A549 (cell line): ENCODE measurements around the gene PAEP. TPM values are rescaled to one million over a fixed set of nuclear protein-coding genes. Genes with fewer than 3 reads are reported as not detected.

ENCODE experiments used
- ATAC-seq, 2 experiments: fragments of 200-7000 bp in 1 of 2; fragments of >200 bp in 1 of 2; cut with Nextera tagmentation in 1 of 2; cut with Tn5 transposase in 1 of 2; 3 replicates each; pipeline versions ENCODE4 v1.8.0 to v1.9.1; 2018 to 2020; ENCODE audit warnings: mild to moderate bottlenecking in 1 of 2, moderate library complexity in 1 of 2
- CTCF ChIA-PET: fragments of 300-600 bp; sonication (Branson Sonifier 250); formaldehyde crosslinking; extraction: SDS; loops from one replicate; lab custom pipeline; 2021; ENCODE audit warnings: antibody characterized with exemption, inconsistent platforms; lab: Yijun Ruan, JAX
- POLR2A ChIA-PET: fragments of 350-600 bp; formaldehyde crosslinking; extraction: SDS; loops from one replicate; lab custom pipeline; 2021; ENCODE audit warnings: antibody characterized with exemption, inconsistent platforms; lab: Yijun Ruan, JAX
- DNase-seq, 2 experiments: peaks; one replicate each; pipeline versions ENCODE4 v3.0.0 to v3.0.0-alpha.2; 2011 to 2016; ENCODE audit warnings: low read depth in 1 of 2, low spot score in 1 of 2
- FAIRE-seq: peaks from 2 replicates; lab custom pipeline; 2011; peaks lifted over from hg19 to GRCh38; lab: Jason Lieb, UNC
- H3K27ac ChIP-seq, 2 experiments: fragments of >200 bp; sonication (Bioruptor Twin); formaldehyde crosslinking; 3 replicates each; pipeline ENCODE4 v1.5.1; 2016 to 2017
- H3K4me1 ChIP-seq: fragments of >200 bp; sonication (Bioruptor Twin); formaldehyde crosslinking; 3 replicates; pipeline ENCODE4 v1.6.1; 2016
- H3K4me2 ChIP-seq: fragments of >200 bp; sonication (Bioruptor Twin); formaldehyde crosslinking; 3 replicates; pipeline ENCODE4 v1.6.1; 2016
- H3K4me3 ChIP-seq: fragments of >200 bp; sonication (Bioruptor Twin); formaldehyde crosslinking; 3 replicates; pipeline ENCODE4 v1.5.1; 2016
- H3K9me3 ChIP-seq: fragments of >200 bp; sonication (Bioruptor Twin); formaldehyde crosslinking; 3 replicates; pipeline ENCODE4 v1.6.1; 2016
- ATOH8 ChIP-seq: fragments of 250-450 bp; sonication (Bioruptor Pico); IDR thresholded peaks from 2 replicates; pipeline ENCODE4 v1.5.0; 2020; ENCODE audit warnings: low read depth, mild to moderate bottlenecking, moderate library complexity
- CBX2 ChIP-seq: fragments of 200-600 bp; sonication (generic); IDR thresholded peaks from 2 replicates; pipeline ENCODE4 v1.6.1; 2016; ENCODE audit warnings: low read depth, mild to moderate bottlenecking, borderline replicate concordance
- CHD4 ChIP-seq: fragments of 200-600 bp; sonication (generic); IDR thresholded peaks from 2 replicates; pipeline ENCODE4 v1.6.1; 2016; ENCODE audit warnings: antibody characterized with exemption, mild to moderate bottlenecking, borderline replicate concordance
- EP300 ChIP-seq, 2 experiments: fragments of >200 bp; sonication (Bioruptor Twin); formaldehyde crosslinking; IDR thresholded peaks; 2 replicates in 1 of 2; 3 replicates in 1 of 2; pipeline ENCODE4 v1.6.1; 2016 to 2017
- ESRRA ChIP-seq: fragments of 150-350 bp; IDR thresholded peaks from 2 replicates; pipeline ENCODE4 v1.6.1; 2014; ENCODE audit warnings: mild to moderate bottlenecking, low read length, borderline replicate concordance
- HES2 ChIP-seq: fragments of >200 bp; sonication (Bioruptor Twin); formaldehyde crosslinking; IDR thresholded peaks from 2 replicates; pipeline ENCODE4 v1.6.1; 2016
- HMGXB4 ChIP-seq: fragments of 250-450 bp; sonication (Bioruptor Pico); IDR thresholded peaks from 2 replicates; pipeline ENCODE4 v1.5.0; 2021; ENCODE audit warnings: mild to moderate bottlenecking, moderate library complexity, borderline replicate concordance
- HOXB5 ChIP-seq: fragments of 250-450 bp; sonication (Bioruptor Pico); IDR thresholded peaks from 2 replicates; pipeline ENCODE4 v1.5.0; 2020; ENCODE audit warnings: mild to moderate bottlenecking, moderate library complexity
- JUNB ChIP-seq: fragments of >200 bp; sonication (Bioruptor Twin); formaldehyde crosslinking; IDR thresholded peaks from 2 replicates; pipeline ENCODE4 v1.6.1; 2016
- KDM1A ChIP-seq: fragments of 200-600 bp; sonication (generic); IDR thresholded peaks from 2 replicates; pipeline ENCODE4 v1.6.1; 2016; ENCODE audit warnings: low read depth, mild to moderate bottlenecking
- MAFK ChIP-seq: fragments of 450-650 bp; IDR thresholded peaks from 2 replicates; pipeline ENCODE4 v1.6.1; 2014; ENCODE audit not compliant: partially characterized antibody
- MYC ChIP-seq: IDR thresholded peaks from 2 replicates; pipeline ENCODE4 v1.6.1; 2012; ENCODE audit warnings: mild to moderate bottlenecking, inconsistent platforms, low read length, improper control_type of control experiment, borderline replicate concordance
- PBX3 ChIP-seq: IDR thresholded peaks from 2 replicates; pipeline ENCODE4 v1.6.1; 2012
- PHF8 ChIP-seq: fragments of 200-600 bp; sonication (generic); IDR thresholded peaks from 2 replicates; pipeline ENCODE4 v1.6.1; 2016; ENCODE audit warnings: low read depth, mild to moderate bottlenecking, antibody characterized with exemption, moderate library complexity, borderline replicate concordance
- RAD21 ChIP-seq, 2 experiments: fragments of >200 bp in 1 of 2; sonication (Bioruptor Twin) in 1 of 2; formaldehyde crosslinking in 1 of 2; IDR thresholded peaks in 1 of 2; conservative IDR thresholded peaks in 1 of 2; 2 replicates in 1 of 2; 3 replicates in 1 of 2; pipeline ENCODE4 v1.6.1; 2012 to 2018; ENCODE audit warnings: inconsistent platforms in 1 of 2
- RARB ChIP-seq: fragments of 250-450 bp; sonication (Bioruptor Pico); IDR thresholded peaks from 2 replicates; pipeline ENCODE4 v1.8.0; 2021; ENCODE audit warnings: mild to moderate bottlenecking, moderate library complexity
- RCOR1 ChIP-seq: fragments of 150-350 bp; IDR thresholded peaks from 2 replicates; pipeline ENCODE4 v1.6.1; 2014; ENCODE audit warnings: antibody characterized with exemption, low read length, low read depth
- RFX5 ChIP-seq: fragments of 450-650 bp; IDR thresholded peaks from 2 replicates; pipeline ENCODE4 v1.7.1; 2014; ENCODE audit warnings: antibody characterized with exemption, mild to moderate bottlenecking, moderate library complexity
- TP53 ChIP-seq: fragments of 250-450 bp; sonication (Bioruptor Pico); IDR thresholded peaks from 2 replicates; pipeline ENCODE4 v1.5.0; 2021; ENCODE audit warnings: mild to moderate bottlenecking, moderate library complexity
- USF2 ChIP-seq: fragments of 450-650 bp; IDR thresholded peaks from 2 replicates; pipeline ENCODE4 v1.6.1; 2014; ENCODE audit warnings: antibody characterized with exemption
- ZC3H11A ChIP-seq: fragments of 450-650 bp; IDR thresholded peaks from 2 replicates; pipeline ENCODE4 v1.6.1; 2014; ENCODE audit warnings: antibody characterized with exemption, mild to moderate bottlenecking
- ZSCAN20 ChIP-seq: fragments of 250-450 bp; sonication (Bioruptor Pico); IDR thresholded peaks from 2 replicates; pipeline ENCODE4 v1.8.0; 2022; ENCODE audit warnings: mild to moderate bottlenecking, moderate library complexity
- WGBS: methylation state at CpG from one replicate; pipeline ENCODE4 v1.1.6; 2017; ENCODE audit errors: missing lambda C conversion rate; 5-methylcytosine and 5-hydroxymethylcytosine counted together
- polyA plus RNA-seq, 4 experiments: library from polyadenylated mRNA; depleted of rRNA in 3 of 4; stranded (reverse); fragments of >200 nt; fragmentation: RNase III in 1 of 4; extraction: RNeasy Plus Mini Kit Qiagen cat#74134 plus additional on column Dnase treatment in 1 of 4; gene quantifications; 2 replicates in 3 of 4; 3 replicates in 1 of 4; pipeline ENCODE4 v1.2.3, GENCODE V29; 2011 to 2017

The PAEP gene
- polyA plus RNA-seq, 2 of the 4 experiments (the other 2 are of a cell fraction): not detected

- TF ChIP-seq ESRRA (no peak), HOXB5 (CRISPR knock-in tag) (no peak), KDM1A (no peak), USF2 (no peak), CHD4 (no peak), ZSCAN20 (CRISPR knock-in tag) (no peak), RARB (CRISPR knock-in tag) (no peak), JUNB (no peak), HES2 (no peak), ATOH8 (CRISPR knock-in tag) (no peak)
- ATAC-seq (no peak), DNase-seq (no peak), FAIRE-seq (no peak)
- no peaks in the 10 kb centered on the region for H3K4me1 ChIP-seq
- no peak overlapping the region for H3K4me3 ChIP-seq
- WGBS: 4% methylated on average over 2 of the region's 2 CpGs
- H3K9me3 ChIP-seq: no peaks in the 10 kb centered on the region
- ChIA-PET POLR2A (no interaction called here), CTCF (interaction anchor here (1.2 to 1.9 kb wide), 2 partner anchors 8 to 527 kb away, joined by 3 to 13 read pairs; no protein-coding TSS in a partner anchor)
- H3K27ac ChIP-seq: no peak overlapping the region
- H3K4me2 ChIP-seq: no peak overlapping the region
Observed at GRCh38 chr9:135596211-135596610, 34.7 kb downstream of the PAEP start.

- TF ChIP-seq ZSCAN20 (CRISPR knock-in tag): no peak
- TF ChIP-seq HMGXB4 (CRISPR knock-in tag): no peak
- no peak for TF ChIP-seq USF2
- no peak for TF ChIP-seq HOXB5 (CRISPR knock-in tag)
- no peak for TF ChIP-seq MYC
- no peak for TF ChIP-seq EP300 (IDR thresholded peaks at IDR 0.05)
- TF ChIP-seq MAFK: no peak
- no peak for TF ChIP-seq RFX5
- no peak for TF ChIP-seq HES2
- TF ChIP-seq TP53 (CRISPR knock-in tag): no peak
- TF ChIP-seq PBX3: no peak
- no peak for TF ChIP-seq KDM1A
- no peak for TF ChIP-seq ZC3H11A
- TF ChIP-seq ATOH8 (CRISPR knock-in tag): no peak
- TF ChIP-seq RAD21 (conservative IDR thresholded peaks at IDR 0.05 in 1 of 2, IDR thresholded peaks at IDR 0.05 in 1 of 2): no peak
- no peak for TF ChIP-seq PHF8
- TF ChIP-seq CBX2: no peak
- no peak for TF ChIP-seq RCOR1
- ChIA-PET POLR2A (no interaction called here), CTCF (interaction anchor here (0.8 to 4.0 kb wide), 13 partner anchors 8 to 683 kb away, joined by 3 to 21 read pairs (median 3); partner anchors contain the start of gene KCNT1)
- no peak for FAIRE-seq
- WGBS: 13% methylated on average over 5 of the region's 5 CpGs
- DNase-seq: no peak
- ATAC-seq: no peak
- no peak overlapping the region for H3K4me3 ChIP-seq
- H3K9me3 ChIP-seq: no peaks in the 10 kb centered on the region
- H3K4me1 ChIP-seq: no peaks in the 10 kb centered on the region
- H3K27ac ChIP-seq: no peak overlapping the region
- H3K4me2 ChIP-seq: no peak overlapping the region
Observed at GRCh38 chr9:135600296-135600817, 38.8 kb downstream of the PAEP start.
